SK-N-SH treated with all-trans-retinoic acid at 6 μM for 48 hours (cell line): ENCODE measurements around the gene LY86.

Source experiments
- ARNTL ChIP-seq: fragments of 450-650 bp; formaldehyde crosslinking; IDR thresholded peaks from 2 replicates; pipeline ENCODE4 v1.5.0; 2020; ENCODE audit warnings: low read depth, mild to moderate bottlenecking, moderate library complexity, borderline replicate concordance
- PATZ1 ChIP-seq: fragments of 250-450 bp; sonication (Bioruptor Pico); IDR thresholded peaks from 2 replicates; pipeline ENCODE4 v1.8.0; 2020; ENCODE audit warnings: mild to moderate bottlenecking, moderate library complexity, borderline replicate concordance

DNA sequence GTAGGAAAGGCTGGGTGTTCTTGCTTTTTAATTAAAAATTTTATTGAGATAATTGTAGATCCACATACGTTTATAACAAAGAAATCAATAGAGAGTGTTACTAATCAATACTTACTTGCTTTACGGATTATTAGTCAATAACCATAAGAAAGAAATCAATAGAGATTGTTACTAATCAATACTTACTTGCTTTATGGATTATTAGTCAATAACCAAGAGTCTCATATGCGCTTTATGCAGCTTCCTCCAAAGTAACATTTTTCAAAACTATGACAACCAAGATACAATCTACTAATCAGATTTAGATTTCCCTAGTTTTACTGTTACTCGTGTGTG lies 31.0 kb upstream of the LY86 start:
- TF ChIP-seq PATZ1 (CRISPR knock-in tag) = no peak
- TF ChIP-seq ARNTL (CRISPR knock-in tag) = no peak
